Erythroblast (primary cell): ENCODE results near the gene IDI2.

Experiments
- GATA1 ChIP-seq: IDR thresholded peaks from 2 replicates; pipeline ENCODE4 v1.6.1; 2011; ENCODE audit warnings: low read depth, mild to moderate bottlenecking, control low read depth, low read length, moderate library complexity
- POLR2A ChIP-seq: IDR thresholded peaks from 2 replicates; pipeline ENCODE4 v1.6.1; 2011; ENCODE audit warnings: mild to moderate bottlenecking, low read length

- TF ChIP-seq POLR2A (no peak), GATA1 (no peak)
These were observed 17.9 kb upstream of the IDI2 start for GRCh38 chr10:1043532-1043995.
